HepG2 (cell line): ENCODE data around the gene DUOXA2. TPM values are rescaled to one million over a fixed set of nuclear protein-coding genes. Genes with fewer than 3 reads are reported as not detected.
"Not testable (repeated sequence)": the region's sequence is repeated elsewhere in the genome, so short reads cannot be mapped to it uniquely, and the experiment has no call there.

ENCODE experiments used
- ATAC-seq: fragments of 200-7000 bp; cut with Tn5 transposase; 3 replicates; pipeline ENCODE4 v1.9.1; 2020; ENCODE audit warnings: mild to moderate bottlenecking, moderate library complexity
- BruUV-seq: library from RNA; stranded (reverse); fragments of 400-500 nt; replicated peaks from 2 replicates; lab custom pipeline; 2021; lab: Mats Ljungman, UMichigan
- CTCF ChIA-PET: fragments of 300-600 bp; formaldehyde crosslinking; extraction: SDS; loops from one replicate; lab custom pipeline; 2021; ENCODE audit warnings: low total read pairs, inconsistent platforms, low intra/inter-chr PET ratio; lab: Yijun Ruan, JAX
- POLR2A ChIA-PET: fragments of 350-600 bp; sonication (Branson Sonifier 250); formaldehyde crosslinking; loops from one replicate; lab custom pipeline; 2020; ENCODE audit warnings: antibody characterized with exemption, inconsistent platforms; lab: Yijun Ruan, JAX
- DNase-seq: peaks from one replicate; pipeline ENCODE4 v3.0.0-alpha.2; 2015; ENCODE audit warnings: low spot score
- FAIRE-seq: peaks from 3 replicates; lab custom pipeline; 2011; peaks lifted over from hg19 to GRCh38; lab: Jason Lieb, UNC
- H2AFZ ChIP-seq: one replicate; pipeline ENCODE4 v1.6.1; 2011; ENCODE audit warnings: low read length, inconsistent platforms
- H3K27ac ChIP-seq: fragments of 300-600 bp; 3 replicates; pipeline ENCODE4 v1.8.0; 2011; ENCODE audit warnings: mixed run types, mild to moderate bottlenecking, mixed read lengths, low read length, inconsistent platforms; ENCODE audit not compliant: insufficient read depth; ENCODE audit errors: extremely low read length
- H3K27me3 ChIP-seq, 2 experiments: fragments of 200-600 bp in 1 of 2; 2 replicates in 1 of 2; 3 replicates in 1 of 2; pipeline versions ENCODE4 v1.6.0 to v1.8.0; 2011; ENCODE audit warnings: low read length in 2 of 2, mild to moderate bottlenecking in 2 of 2, moderate library complexity in 2 of 2, inconsistent platforms in 1 of 2; ENCODE audit not compliant: insufficient read depth in 2 of 2, control insufficient read depth in 1 of 2
- H3K36me3 ChIP-seq, 2 experiments: fragments of 200-600 bp in 1 of 2; replicated peaks in 1 of 2; 2 replicates in 1 of 2; 3 replicates in 1 of 2; pipeline versions ENCODE4 v1.5.1 to v1.8.0; 2011; ENCODE audit warnings: low read length in 2 of 2, inconsistent platforms in 1 of 2; ENCODE audit not compliant: insufficient read depth in 2 of 2, control insufficient read depth in 1 of 2
- H3K4me1 ChIP-seq: 2 replicates; pipeline ENCODE4 v1.5.1; 2012; ENCODE audit warnings: low read length, inconsistent platforms; ENCODE audit not compliant: insufficient read depth
- H3K4me2 ChIP-seq: 2 replicates; pipeline ENCODE4 v1.6.0; 2011; ENCODE audit warnings: low read depth, low read length, inconsistent platforms
- H3K4me3 ChIP-seq, 3 experiments: fragments of 200-600 bp in 1 of 3; sonication (generic), shearing (Covaris generic) in 1 of 3; replicated peaks in 1 of 3; 2 replicates each; pipeline ENCODE4 v1.5.1; 2011 to 2016; ENCODE audit warnings: low read length in 3 of 3, inconsistent platforms in 2 of 3, low read depth in 2 of 3, mild to moderate bottlenecking in 2 of 3, control low read depth in 1 of 3, mixed read lengths in 1 of 3; ENCODE audit not compliant: insufficient read depth in 1 of 3
- H3K79me2 ChIP-seq: one replicate; pipeline ENCODE4 v1.6.1; 2011; ENCODE audit warnings: low read length, inconsistent platforms; ENCODE audit not compliant: insufficient read depth
- H3K9ac ChIP-seq: 2 replicates; pipeline ENCODE4 v1.6.0; 2011; ENCODE audit warnings: mild to moderate bottlenecking, low read depth, low read length, inconsistent platforms; ENCODE audit not compliant: insufficient read depth
- H3K9me3 ChIP-seq: 2 replicates; pipeline ENCODE4 v1.5.1; 2012; ENCODE audit warnings: mild to moderate bottlenecking, low read length
- H4K20me1 ChIP-seq: 2 replicates; pipeline ENCODE4 v1.6.0; 2011; ENCODE audit warnings: inconsistent platforms, mild to moderate bottlenecking, low read length, moderate library complexity; ENCODE audit not compliant: insufficient read depth
- WGBS: methylation state at CpG from one replicate; pipeline ENCODE4 v1.1.6; 2017; ENCODE audit warnings: low lambda C conversion rate; 5-methylcytosine and 5-hydroxymethylcytosine counted together
- in situ Hi-C: cut with HindIII; loops from 2 replicates; pipeline ENCODE4 v1.10.0; 2017; ENCODE audit warnings: low pct_unique_long_range_greater_than_20kb; ENCODE audit not compliant: extremely low pct_ligation_motif_present
- intact Hi-C: fragments of 100-400 bp; cut with micrococcal nuclease; formaldehyde crosslinking; loops from one replicate; pipeline ENCODE4 v1.10.0; 2022; ENCODE audit not compliant: unreplicated experiment
- polyA plus RNA-seq, 8 experiments: library from polyadenylated mRNA; depleted of rRNA in 3 of 8; stranded (reverse) in 7 of 8; unstranded in 1 of 8; fragments of >200 nt; fragmentation: Illumina TruSeq in 4 of 8; extraction: Trizol in 4 of 8; gene quantifications; 2 replicates each; pipeline versions ENCODE4 v1.2.1 to v1.2.3, GENCODE V29; 2011 to 2016; ENCODE audit warnings: low read depth in 4 of 8, missing spikeins in 1 of 8, mixed read lengths in 1 of 8; ENCODE audit not compliant: insufficient read depth in 1 of 8
- total RNA-seq, 5 experiments: library from RNA; depleted of rRNA; stranded (reverse); fragments of >200 nt; fragmentation: Illumina TruSeq; extraction: Trizol; gene quantifications; 2 replicates each; pipeline ENCODE4 v1.2.3, GENCODE V29; 2016; ENCODE audit warnings: low read depth in 1 of 5

DUOXA2 gene
- total and polyA plus RNA-seq, 2 of the 13 experiments (the other 11 are each of a cell fraction or from before 2014, with no cell fraction given) = 0.32 TPM; not detected in 1

- H3K27ac ChIP-seq, H3K27me3 ChIP-seq, H3K9me3 ChIP-seq, intact Hi-C loops, POLR2A ChIA-PET, H3K4me2 ChIP-seq, H3K9ac ChIP-seq, in situ Hi-C loops, H3K4me3 ChIP-seq, ATAC-seq, H3K36me3 ChIP-seq, H4K20me1 ChIP-seq, DNase-seq, BruUV-seq, H3K79me2 ChIP-seq, H2AFZ ChIP-seq, CTCF ChIA-PET, FAIRE-seq: not testable (repeated sequence)
- WGBS = 70% methylated on average over 5 of the region's 5 CpGs
- H3K4me1 ChIP-seq = peaks cover 20% of the 10 kb centered on the region
Observed at GRCh38 chr15:45079628-45080246, 34.4 kb upstream of the DUOXA2 start.

DNA sequence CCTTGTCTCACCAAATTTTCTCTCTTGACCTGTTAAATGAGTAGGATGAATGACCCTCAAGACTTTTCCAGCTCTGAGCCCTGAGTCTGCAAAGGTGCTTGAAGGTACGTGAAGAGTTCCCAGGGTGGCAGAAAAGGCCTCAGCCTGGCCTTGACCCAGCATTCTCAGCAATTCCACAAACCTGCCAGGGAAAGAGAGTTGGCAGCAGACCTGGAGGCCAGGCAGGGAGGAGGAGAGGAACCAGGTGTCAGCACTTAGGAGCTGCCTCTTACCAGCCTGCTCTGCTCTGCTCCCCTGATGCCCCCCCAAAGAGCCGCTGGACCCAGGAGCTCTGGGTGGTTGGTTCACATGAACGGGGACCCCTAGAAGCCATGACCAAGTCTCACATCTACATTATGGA, 33.5 kb upstream of the DUOXA2 start:
- H2AFZ ChIP-seq, POLR2A ChIA-PET, H3K9ac ChIP-seq, in situ Hi-C loops, H3K79me2 ChIP-seq, H3K27ac ChIP-seq, intact Hi-C loops, DNase-seq, BruUV-seq, H3K4me3 ChIP-seq, CTCF ChIA-PET, H3K4me2 ChIP-seq, H3K36me3 ChIP-seq, ATAC-seq, H3K27me3 ChIP-seq, H3K9me3 ChIP-seq, H4K20me1 ChIP-seq: not testable (repeated sequence)
- peak; percentile 71 for FAIRE-seq
- WGBS = 67% methylated on average over 1 of the region's 3 CpGs
- peaks cover 17% of the 10 kb centered on the region for H3K4me1 ChIP-seq

DNA sequence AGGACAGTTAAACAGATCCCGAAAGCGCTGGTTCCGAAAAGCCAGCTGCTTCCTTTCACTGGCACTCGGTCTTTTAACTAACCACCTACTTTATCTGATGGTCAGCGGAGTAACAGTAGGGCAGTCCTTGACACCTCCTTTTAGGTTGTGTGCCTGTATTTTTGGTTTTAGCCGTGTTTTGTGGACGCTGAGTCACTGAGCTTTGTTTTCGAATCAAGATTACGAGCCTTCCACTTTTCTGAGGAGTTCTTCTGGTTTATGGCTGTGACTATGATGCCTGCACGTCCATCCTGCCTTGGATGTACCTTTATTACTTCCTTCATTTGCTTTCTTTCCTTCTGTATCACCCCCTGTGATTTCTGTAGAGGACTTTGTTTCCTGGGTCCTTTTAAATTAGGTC, 31.7 kb upstream of the DUOXA2 start:
- H3K27ac ChIP-seq, in situ Hi-C loops, DNase-seq, H3K27me3 ChIP-seq, H4K20me1 ChIP-seq, POLR2A ChIA-PET, intact Hi-C loops, FAIRE-seq, H3K4me3 ChIP-seq, H3K36me3 ChIP-seq, CTCF ChIA-PET, H3K4me2 ChIP-seq, ATAC-seq, BruUV-seq, H3K79me2 ChIP-seq, H2AFZ ChIP-seq, H3K9ac ChIP-seq, H3K9me3 ChIP-seq: not testable (repeated sequence)
- 61% methylated on average over 6 of the region's 10 CpGs for WGBS
- H3K4me1 ChIP-seq = peaks cover 17% of the 10 kb centered on the region
